GM18909 (cell line): ENCODE data around the gene CSF1R.
"Not testable (repeated sequence)": the region's sequence is repeated elsewhere in the genome, so short reads cannot be mapped to it uniquely, and the experiment has no call there.

Experiments used
- ATAC-seq: cut with Tn5 transposase; IDR thresholded peaks from one replicate; pipeline ENCODE4 v1.9.1; 2021; ENCODE audit warnings: mild to moderate bottlenecking; ENCODE audit not compliant: unreplicated experiment, poor library complexity

CSF1R gene

DNA sequence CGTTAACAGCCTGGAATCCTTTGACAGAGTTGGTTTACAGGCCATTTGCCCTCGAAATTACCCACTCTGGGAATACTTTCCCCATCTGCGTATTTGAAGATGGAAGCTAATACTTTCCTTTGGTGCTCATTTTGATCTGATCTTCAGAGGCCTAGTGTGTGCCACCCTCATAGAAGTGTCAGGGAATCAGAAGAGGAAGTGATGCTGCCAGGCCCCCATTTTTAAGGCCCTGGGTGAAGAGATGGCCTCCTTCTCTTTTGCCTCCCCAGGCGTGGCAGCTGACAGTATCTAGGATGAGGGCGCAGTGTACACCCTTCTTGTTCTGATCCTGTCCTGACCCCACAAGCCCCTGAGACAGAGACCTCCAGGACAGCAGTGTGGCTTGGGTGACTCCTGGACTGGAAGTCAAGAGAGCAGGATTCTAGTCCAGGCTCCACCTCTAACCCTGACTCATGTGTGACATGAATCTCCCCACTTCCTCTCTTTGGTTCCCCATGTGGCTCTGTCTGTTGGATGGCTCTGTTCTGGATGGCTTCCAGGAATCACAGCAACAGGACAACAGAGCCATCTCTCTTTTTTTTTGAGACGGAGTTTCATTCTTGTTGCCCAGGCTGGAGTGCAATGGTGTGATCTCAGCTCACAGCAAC, 27.8 kb downstream of the CSF1R start:
- no peak for ATAC-seq

DNA sequence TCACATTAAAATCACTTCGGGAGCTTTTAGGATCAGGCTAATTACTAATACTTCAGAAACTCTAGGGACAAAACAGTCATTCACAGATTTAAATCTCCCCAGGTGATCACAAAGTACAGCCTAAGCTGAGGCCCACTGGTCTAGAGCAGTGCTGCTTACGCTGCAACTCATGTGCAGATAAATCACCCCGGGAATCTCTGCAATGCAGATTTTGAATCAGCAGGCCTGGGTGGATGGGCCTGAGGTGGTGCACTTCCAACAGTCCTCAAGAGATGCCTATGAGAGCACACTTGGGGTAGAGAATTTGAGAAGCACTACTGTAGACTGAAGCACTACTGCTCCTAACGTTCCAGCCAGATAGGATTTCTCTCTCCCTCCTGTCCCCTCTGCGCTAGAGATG, 28.4 kb downstream of the CSF1R start:
- no peak for ATAC-seq

DNA sequence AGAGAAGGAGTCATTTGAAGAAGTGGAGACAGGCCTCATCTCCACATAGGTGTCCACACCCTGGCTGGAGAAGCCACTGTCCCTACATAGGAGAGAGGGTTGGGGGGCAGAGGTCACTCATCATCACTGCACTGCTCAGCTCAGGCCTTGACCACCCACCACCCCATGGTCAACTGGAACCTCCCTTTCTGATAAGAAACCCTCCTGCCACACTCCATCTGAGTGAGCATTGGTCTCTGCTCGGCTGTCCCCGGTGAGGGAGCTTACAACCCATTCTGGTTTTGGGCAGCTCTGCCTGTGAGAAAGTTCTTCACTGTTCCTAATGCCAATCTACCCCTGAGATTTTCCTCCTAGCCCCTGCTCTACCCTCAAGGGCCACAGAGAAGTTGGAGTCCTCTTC, 28.8 kb downstream of the CSF1R start:
- no peak for ATAC-seq

DNA sequence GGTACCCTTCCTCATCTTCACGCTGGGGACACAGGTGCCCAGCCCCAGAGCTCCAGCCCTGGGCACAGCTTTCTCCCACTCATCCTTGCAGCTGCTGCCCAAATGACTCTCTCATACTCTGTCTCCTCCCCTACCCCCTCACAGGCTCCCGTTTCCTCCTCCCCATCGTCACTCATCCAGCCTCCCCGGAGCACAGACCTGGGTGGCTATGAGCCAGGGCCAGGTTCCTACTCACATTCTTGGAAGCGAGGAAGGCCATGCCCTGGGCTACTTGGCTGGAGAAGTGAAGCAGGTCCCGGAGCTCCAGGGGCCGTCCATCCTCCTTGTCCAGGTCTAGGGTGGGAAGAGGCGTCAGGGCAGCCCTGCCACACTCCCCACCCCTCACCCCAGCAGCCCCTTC, 29.3 kb downstream of the CSF1R start:
- no peak for ATAC-seq

DNA sequence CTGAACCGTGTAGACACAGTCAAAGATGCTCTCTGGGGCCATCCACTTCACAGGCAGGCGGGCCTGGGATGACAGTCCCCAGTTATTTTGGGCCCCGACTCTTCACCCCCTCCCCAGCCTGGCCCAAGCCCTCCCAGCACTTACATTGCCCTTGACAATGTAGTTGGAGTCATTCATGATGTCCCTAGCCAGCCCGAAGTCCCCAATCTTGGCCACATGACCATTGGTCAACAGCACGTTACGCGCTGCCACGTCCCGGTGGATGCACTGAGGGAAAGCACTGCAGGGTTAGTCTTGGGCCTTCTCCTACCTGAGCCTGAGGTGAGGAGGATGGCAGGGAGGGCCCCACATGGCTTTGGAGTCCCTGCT, 30.3 kb downstream of the CSF1R start:
- no peak for ATAC-seq

DNA sequence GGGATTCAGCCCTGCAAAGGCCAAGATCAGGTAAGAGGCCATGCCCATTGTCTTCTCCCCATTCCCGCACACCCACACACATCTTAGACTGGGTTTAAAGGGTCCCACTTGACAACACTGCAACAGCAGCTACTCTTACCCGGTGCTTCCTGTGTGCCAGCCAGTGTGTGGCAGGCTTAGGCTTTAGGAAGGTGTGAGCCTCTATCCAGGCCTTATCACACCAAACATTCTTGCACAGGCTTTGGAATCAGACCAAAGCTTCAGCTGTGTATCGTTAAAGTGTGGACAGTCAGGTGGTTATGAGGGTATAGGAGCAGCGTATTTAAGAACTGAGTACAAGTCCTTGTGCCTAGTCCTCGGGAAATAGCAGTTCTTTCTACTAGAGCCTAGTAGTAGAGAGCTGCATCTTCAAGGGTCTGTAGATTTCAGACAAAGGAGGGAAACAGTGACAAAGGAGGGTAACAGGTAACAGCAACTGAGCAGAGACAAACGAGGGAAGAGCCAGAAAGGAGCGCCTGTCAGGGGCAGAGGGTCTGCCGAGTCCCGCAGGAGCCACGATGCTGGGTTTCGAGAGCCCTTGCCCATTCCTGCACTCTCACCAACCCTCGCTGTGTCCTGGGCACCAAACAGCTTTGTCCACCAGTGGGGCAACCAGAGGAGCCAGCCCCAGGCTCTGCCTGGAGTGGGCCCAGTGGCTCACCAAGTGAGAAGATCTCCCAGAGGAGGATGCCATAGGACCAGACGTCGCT, 30.9 kb downstream of the CSF1R start:
- ATAC-seq, result no peak

DNA sequence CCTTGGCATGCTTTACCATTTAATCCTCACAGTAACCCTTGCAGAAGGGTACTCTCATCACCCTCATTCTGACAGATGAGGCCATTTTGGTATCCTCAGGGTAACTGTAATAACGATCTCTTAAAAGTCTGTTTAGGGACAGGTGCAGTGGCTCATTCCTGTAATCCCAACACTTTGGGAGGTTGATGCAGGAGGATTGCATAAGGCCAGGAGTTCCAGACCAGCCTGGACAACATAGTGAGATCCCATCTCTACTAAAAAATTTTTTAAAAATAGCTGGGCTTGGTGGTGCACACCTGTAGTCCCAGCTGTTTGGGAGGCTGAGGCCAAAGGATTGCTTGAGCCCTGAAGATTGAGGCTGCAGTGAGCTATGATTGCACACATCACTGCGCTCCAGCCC, 31.8 kb downstream of the CSF1R start:
- ATAC-seq, result no peak

DNA sequence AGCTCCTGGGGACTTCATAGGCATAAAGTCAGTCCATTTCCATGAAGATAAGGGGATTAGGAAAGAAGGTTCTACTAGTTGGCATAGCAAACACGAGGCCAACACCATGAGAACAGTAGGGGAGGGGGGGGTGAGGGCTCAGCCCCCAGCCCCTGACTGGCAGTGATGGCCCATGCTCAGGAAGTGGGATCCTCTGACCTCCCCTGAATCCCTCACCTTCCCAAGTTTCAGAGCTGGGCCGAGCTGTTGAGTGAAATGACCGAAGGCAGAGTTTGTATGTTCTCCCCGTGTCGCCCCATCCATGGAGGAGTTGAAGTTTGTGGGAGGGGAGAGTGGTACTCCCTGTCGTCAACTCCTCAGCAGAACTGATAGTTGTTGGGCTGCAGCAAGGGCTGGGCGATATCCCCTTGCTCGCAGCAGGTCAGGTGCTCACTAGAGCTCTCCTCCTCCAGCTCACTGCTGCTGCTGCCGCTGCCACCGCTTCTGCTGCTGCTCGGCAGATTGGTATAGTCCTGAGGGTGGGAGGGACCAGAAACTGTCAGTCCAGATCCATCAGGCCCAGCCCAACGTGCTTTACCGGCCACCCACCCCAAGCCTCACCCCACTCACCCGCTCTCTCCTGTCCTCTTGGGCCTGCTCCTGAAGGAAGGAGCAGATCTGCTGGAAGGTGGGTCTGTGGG, 32.5 kb downstream of the CSF1R start:
- no peak for ATAC-seq

DNA sequence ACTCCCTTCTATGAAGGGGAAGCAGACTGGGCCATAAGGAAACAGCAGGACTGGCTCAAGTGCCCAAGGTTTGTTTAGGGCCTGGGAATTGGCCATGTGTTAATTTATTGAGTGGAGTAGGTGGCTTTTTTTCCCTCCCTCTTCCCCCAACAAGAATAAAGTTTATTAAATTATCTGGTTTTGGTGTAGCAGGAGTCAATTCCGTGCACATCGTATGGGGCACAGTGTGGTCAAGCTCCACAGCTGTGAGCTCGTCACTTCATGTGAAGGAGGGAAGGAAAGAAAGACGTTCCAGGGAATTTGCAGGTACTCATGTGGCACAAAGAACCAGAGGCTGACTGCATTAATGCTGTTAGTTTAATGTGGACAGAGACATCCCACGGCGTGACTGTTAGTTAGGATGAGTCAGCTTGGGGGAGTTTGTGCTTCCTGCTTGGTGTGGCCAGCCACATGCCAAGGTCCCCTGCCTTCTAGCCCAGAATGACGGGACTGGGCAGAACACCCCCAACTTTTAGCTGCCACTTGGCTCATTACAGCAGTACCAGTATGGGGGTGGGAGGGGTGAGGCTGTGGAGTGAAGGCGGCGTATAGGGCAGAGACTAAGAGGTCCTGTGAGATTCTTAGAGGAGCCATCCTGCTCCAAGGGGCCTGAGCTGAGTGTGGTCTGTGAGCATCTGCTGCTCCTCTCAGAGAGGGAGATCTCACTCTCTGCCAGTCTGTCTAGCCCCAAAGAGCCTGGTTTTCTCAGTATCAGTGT, 33.2 kb downstream of the CSF1R start:
- no peak for ATAC-seq

DNA sequence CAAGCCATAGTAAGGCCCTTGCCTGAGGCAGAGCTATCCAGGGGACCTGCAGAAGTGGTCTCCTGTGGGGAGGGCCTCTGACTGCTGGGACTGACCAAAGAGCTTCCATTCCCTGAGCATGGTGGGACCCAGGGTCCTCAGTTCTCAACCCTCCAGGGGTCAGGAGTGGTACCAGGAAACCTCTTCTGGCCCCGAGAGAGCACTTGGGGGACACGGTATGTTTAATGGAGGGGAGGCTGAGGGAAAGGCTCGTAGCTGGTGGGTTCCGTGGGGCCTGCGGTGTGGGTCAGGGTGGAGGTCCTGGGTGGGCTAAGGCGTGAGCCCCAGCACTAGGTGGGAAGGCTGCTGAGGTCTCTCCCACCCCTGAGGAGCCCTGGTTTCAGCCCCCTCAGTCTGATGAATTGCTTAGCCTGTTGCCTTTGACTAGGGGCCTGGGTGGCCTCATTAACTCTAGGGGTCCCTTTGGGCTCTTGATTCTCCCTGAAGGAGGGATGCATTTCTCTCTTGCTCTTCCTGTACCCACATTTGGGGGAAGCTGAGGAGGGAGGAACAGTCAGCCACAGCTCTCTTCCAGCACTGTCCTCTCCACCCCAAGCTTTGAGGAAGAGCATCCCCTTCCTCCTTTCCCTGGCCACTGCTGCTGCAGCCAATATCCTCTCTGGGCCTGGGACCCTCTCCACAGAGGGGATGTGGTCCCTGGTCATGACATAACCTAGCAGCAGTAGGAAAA, 34.0 kb downstream of the CSF1R start:
- no peak for ATAC-seq

DNA sequence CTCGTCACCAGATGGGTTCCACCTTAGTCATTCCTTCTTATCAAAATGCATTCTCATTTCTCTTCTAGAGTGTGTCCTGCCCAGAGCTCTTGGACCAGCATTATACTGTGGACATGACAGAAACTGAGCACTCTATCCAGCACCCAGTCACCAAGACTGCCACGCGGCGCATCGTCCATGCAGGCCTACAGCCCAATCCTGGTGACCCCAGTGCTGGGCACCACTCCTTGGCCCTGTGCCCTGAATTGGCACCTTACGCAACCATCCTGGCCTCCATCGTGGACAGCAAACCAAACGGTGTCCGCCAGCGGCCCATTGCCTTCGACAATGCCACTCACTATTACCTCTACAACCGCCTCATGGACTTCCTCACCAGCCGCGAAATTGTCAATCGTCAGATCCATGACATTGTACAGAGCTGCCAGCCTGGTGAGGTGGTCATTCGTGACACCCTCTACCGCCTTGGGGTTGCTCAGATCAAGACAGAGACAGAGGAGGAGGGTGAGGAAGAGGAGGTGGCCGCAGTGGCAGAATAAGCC, 34.6 kb downstream of the CSF1R start:
- no peak for ATAC-seq

DNA sequence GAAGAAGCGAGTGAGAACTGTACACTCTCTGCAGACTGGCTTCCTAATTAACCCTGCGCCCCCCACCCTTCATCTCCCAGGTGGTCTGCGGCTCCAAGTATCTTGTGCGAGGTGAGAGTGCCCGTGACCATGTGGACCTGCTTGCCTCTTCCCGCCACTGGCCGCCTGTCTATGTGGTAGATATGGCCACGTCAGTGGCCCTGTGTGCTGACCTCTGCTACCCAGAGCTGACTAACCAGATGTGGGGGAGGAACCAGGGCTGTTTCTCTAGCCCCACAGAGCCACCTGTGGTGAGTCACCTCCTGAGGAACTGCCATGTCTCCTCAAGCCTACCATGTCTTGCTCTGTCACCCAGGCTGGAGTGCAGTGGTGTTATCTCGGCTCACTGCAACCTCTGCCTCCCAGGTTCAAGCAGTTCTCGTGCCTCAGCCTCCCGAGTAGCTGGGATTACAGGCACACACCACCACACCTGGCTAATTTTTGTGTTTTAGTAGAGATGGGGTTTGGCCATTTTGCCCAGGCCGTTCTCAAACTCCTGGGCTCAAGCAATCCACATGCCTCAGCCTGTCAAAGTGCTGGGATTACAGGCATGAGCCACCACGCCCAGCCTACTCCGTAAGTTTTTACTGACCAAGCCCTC, 36.1 kb downstream of the CSF1R start:
- not testable (repeated sequence) for ATAC-seq

DNA sequence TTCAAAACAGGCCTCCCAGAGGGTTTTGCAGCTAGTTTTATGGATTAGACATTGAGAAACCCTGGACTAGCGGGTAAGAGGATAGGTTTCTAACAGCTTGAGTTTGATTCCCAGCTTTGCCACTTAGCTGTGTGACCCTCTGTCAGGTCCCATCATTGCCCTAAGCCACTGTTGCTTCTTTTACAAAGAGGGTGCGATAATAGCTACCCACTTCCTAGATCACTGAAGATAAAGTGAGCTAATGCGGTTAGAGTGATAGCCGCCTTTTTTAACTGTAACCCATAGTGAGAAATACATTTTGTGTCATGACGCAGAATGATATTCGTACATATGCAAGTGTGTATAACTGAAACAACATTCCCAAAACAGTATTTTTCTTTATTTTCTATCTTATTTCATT, 40.3 kb downstream of the CSF1R start:
- ATAC-seq, result no peak

DNA sequence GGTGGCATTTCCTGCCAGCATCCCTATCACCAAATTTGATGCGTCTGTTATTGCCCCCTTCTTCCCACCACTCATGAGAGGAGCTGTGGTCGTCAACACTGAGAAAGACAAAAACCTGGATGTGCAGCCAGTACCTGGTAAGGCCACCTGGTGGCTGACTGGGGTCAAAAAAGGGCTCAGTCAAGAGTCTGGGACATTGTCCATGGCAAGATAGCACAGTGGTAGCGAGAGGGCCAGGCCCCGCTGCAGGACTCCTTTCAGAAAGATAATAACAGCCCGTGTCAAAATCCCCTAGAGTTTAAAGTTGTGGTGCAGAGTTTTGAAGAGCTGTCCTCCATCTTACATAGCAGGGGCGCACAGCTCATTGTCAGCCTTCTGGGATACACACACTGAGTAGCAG, 40.8 kb downstream of the CSF1R start:
- ATAC-seq, result no peak

DNA sequence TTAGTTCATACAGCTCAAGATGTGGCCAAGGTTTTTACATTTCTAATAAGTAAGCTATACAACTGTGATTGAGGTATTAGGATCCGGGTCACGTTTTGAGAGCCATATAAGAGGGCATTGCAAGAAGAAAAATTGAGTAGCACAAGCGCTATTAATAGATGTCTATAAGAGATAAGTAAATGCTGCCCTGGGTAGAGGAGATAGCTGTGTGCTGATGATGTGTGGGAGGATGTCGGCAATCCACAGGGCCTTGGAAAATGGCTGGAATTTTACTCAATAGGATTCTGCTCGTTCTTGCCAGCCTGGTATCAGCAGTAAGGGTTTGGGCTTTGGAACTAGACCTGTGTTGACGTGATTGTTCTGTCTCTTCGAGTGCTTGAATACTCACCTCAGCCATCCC, 41.6 kb downstream of the CSF1R start:
- ATAC-seq, result no peak

DNA sequence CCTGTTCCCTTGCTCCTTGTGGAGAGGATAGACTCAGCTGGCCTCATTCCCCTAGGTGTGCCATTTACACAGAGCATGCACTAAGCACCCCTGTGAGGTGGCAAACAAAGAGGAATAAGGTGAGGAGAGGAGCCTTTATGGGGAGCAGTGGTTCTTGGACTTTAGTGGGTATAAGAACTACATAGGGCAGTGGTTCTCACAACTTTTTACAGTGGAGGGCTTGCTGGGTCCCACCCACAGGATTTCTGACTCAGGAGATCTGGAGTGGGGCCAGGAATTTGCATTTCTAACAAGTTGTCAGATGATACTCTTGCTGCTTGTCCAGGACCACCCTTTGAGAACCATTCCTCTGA, 42.0 kb downstream of the CSF1R start:
- no peak for ATAC-seq

DNA sequence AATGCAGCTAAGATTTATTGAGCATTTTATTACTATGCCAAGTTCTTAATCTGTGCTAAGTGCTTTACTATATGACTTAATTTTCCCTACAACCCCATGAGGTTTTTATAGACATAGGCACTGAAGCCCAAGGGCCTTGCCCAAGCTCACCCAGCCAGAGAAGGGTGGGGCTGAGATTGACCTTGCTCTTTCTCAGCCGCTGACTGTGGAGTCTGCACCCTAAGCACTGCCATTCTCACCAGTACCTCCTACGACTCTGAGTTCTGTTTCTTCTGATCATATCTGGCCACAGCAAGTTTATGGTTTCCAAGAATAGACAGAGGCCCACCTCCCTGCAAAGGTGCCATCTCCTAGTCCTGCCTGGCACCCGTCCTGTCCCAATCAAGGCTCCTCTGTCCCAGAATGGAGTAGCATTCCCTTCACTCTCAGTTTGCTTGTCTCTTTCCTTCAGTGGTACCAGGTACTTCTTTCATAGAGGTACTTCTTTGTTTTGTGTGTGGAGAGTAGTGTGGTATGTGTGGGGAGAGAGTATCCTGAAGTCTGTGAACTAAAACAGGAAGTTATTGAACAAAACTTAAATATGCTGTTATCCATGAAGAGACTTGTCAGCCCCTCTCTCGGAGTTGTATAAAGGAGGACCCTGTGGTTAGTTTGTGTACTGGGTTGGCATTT, 42.6 kb downstream of the CSF1R start:
- ATAC-seq, result no peak

DNA sequence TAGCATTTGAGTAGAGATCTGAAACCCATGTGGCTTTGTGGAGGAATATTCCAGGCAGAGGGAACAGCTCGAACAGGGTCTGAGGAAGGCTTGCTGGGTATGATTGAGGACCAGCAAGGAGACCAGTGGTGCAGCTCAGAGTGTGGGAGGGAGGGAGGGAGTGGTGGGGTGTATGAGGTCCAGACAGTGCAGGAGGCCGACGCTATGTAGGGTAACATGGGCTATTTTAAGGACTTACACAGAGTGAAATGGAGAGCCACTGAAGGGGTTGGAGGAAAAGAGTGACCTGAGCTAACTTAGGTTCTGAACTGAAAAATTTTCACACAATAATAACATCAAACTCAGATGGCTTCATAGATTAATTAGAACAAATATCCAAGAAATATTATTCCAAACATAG, 43.9 kb downstream of the CSF1R start:
- ATAC-seq, result no peak

DNA sequence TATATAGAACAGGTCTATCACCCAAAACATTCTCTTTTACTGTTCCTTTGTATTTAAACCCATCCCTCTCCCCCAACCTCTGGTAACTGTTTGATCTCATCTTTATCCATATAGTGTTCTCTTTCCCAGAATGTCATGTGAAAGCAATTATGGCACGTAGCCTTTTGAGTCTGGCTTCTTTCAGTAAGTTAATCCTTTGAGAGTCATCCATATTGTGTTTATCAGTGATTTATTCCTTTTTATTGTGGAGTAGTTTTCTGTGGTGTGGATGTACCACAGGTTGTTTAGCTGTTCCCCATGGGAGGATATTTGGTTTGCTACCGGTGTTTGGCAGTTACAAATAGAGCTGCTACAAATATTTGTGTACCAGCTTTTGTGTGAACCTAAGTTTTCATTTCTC, 47.8 kb downstream of the CSF1R start:
- no peak for ATAC-seq
